Spleen (tissue), 7 donors: ENCODE measurements around the gene PNMA6E.

ENCODE experiments used
- POLR2AphosphoS5 ChIP-seq, 3 donors: sonication (generic); formaldehyde crosslinking; IDR thresholded peaks; one replicate each; pipeline ENCODE4 v1.5.1; 2017; ENCODE audit warnings: antibody characterized with exemption in 3 of 3
- TF ChIP-seq, protein P1 (sequence below), 11 experiments: fragments of 200-600 bp in 7 of 11; fragments of 450-650 bp in 4 of 11; sonication (generic) in 4 of 11; IDR thresholded peaks in 8 of 11; conservative IDR thresholded peaks in 3 of 11; 1 replicate in 7 of 11; 2 replicates in 4 of 11; pipeline versions ENCODE4 v1.4.0 to v1.8.0; 2016 to 2021; ENCODE audit warnings: antibody characterized with exemption in 11 of 11, inconsistent platforms in 4 of 11, mild to moderate bottlenecking in 1 of 11
- donor health status: DM: no; HTN: no; CAD: no; lungs with moderate emphysema.
- donor health status: DM: no; HTN: no; CAD: no.
- donor health status: DM: no; HTN: no; CAD: no.

DNA sequence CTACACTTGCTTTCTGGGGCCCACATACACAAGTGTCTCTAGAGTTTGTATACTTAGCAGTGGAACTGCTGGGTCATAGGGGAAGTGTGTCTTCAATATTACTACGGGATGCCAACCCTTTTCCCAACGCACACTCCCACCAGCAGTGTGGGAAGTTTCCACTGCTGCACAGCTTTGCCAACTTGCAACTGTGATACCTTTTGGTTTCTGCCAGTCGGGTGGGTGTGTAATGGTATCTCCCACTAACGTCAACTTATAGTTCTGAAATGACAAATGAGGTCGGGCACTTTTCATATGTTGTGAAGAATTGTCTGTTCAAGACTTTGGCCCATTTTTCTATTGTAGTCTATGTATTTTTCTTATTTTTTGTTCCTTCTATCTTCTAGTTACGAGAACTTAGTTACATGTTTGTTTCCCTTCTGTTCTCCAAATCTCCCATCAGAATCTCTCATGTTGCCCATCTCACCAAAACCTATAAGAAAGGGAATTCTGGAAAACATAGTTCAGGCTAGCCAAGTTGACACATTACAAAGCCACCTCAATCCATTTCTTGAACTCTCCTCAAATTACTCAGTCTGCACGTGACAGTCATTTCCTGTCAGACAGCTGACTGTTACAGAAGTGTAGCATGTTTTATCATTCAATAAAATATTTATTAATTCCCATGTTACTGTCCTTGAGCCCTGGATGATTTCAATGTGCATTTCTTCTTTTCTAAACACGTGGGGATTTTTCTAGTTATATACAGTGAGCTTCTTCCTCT lies 30.7 kb downstream of the PNMA6E start:
- TF ChIP-seq, protein P1, sequence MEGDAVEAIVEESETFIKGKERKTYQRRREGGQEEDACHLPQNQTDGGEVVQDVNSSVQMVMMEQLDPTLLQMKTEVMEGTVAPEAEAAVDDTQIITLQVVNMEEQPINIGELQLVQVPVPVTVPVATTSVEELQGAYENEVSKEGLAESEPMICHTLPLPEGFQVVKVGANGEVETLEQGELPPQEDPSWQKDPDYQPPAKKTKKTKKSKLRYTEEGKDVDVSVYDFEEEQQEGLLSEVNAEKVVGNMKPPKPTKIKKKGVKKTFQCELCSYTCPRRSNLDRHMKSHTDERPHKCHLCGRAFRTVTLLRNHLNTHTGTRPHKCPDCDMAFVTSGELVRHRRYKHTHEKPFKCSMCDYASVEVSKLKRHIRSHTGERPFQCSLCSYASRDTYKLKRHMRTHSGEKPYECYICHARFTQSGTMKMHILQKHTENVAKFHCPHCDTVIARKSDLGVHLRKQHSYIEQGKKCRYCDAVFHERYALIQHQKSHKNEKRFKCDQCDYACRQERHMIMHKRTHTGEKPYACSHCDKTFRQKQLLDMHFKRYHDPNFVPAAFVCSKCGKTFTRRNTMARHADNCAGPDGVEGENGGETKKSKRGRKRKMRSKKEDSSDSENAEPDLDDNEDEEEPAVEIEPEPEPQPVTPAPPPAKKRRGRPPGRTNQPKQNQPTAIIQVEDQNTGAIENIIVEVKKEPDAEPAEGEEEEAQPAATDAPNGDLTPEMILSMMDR (IDR thresholded peaks at IDR 0.05 in 8 of 11, conservative IDR thresholded peaks at IDR 0.05 in 3 of 11) = no peak
- no peak for TF ChIP-seq POLR2AphosphoS5 (IDR thresholded peaks at IDR 0.05)
